ENCODE results near the gene THOC6.

DNA sequence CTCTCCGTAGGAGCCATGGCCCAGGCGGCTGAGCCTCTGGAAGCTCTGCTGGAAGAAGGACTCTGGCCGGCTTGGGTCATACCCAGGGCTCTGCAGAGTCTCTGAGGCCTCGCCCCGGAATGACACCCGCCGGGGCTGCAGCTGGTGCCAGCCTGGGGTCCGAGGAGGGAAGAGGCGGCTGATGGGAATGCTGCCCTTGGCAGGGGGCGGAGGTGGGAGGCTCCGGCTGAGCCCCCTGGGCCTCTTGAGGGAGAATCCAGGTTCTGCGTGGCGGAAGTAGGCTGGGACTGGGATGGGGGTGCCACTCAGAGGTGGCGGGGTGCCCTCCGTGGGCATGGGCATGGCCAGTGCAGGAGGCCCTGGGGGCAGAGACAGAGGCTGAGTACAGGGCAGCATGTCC, 47.2 kb upstream of the THOC6 start:
- TF ChIP-seq ATF2 (CRISPR knock-in tag; IDR thresholded peaks at IDR 0.05) (no peak), SRSF1 (IDR thresholded peaks at IDR 0.05; ENCODE audit: low read depth, low read length) (no peak), E4F1 (CRISPR knock-in tag; IDR thresholded peaks at IDR 0.05; ENCODE audit: borderline replicate concordance) (no peak)

Measured in K562 (cell line).